ENCODE measurements around the gene NPHP4. TPM values are rescaled to one million over a fixed set of nuclear protein-coding genes. Genes with fewer than 3 reads are reported as not detected.

The NPHP4 gene
- total RNA-seq, 1 experiment from 2014 or later = 16.8 TPM

DNA sequence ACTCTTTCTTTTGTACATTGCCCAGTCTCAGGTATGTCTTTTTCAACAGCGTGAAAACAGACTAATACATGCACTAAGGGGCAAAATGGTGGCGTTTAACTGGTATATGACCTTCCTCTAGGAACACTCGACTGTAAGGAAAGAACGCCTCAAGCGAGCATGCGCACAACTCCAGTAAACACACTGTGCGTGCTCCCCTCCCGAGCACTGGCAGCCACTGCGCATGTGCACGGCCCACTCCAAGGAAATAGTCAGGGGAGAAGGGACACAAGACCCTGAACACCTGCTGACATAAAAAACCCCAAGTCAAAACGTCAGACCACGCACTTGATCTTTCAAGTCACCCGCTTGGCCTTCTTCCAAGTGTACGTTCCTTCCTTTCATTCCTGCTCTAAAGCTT, 173.5 kb downstream of the NPHP4 start:
- DNase-seq (ENCODE audit: low spot score) = no peak
- no peak for ATAC-seq
- TF ChIP-seq, protein P1, sequence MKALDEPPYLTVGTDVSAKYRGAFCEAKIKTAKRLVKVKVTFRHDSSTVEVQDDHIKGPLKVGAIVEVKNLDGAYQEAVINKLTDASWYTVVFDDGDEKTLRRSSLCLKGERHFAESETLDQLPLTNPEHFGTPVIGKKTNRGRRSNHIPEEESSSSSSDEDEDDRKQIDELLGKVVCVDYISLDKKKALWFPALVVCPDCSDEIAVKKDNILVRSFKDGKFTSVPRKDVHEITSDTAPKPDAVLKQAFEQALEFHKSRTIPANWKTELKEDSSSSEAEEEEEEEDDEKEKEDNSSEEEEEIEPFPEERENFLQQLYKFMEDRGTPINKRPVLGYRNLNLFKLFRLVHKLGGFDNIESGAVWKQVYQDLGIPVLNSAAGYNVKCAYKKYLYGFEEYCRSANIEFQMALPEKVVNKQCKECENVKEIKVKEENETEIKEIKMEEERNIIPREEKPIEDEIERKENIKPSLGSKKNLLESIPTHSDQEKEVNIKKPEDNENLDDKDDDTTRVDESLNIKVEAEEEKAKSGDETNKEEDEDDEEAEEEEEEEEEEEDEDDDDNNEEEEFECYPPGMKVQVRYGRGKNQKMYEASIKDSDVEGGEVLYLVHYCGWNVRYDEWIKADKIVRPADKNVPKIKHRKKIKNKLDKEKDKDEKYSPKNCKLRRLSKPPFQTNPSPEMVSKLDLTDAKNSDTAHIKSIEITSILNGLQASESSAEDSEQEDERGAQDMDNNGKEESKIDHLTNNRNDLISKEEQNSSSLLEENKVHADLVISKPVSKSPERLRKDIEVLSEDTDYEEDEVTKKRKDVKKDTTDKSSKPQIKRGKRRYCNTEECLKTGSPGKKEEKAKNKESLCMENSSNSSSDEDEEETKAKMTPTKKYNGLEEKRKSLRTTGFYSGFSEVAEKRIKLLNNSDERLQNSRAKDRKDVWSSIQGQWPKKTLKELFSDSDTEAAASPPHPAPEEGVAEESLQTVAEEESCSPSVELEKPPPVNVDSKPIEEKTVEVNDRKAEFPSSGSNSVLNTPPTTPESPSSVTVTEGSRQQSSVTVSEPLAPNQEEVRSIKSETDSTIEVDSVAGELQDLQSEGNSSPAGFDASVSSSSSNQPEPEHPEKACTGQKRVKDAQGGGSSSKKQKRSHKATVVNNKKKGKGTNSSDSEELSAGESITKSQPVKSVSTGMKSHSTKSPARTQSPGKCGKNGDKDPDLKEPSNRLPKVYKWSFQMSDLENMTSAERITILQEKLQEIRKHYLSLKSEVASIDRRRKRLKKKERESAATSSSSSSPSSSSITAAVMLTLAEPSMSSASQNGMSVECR (CRISPR knock-in tag; IDR thresholded peaks at IDR 0.05; ENCODE audit: borderline replicate concordance) = no peak
- TF ChIP-seq SMAD4 (CRISPR knock-in tag; IDR thresholded peaks at IDR 0.05) (no peak), RORB (CRISPR knock-in tag; IDR thresholded peaks at IDR 0.05) (no peak), NR1H2 (CRISPR knock-in tag; IDR thresholded peaks at IDR 0.05) (no peak), ZNF416 (CRISPR knock-in tag; IDR thresholded peaks at IDR 0.05) (no peak)
- TF ChIP-seq, protein P2, sequence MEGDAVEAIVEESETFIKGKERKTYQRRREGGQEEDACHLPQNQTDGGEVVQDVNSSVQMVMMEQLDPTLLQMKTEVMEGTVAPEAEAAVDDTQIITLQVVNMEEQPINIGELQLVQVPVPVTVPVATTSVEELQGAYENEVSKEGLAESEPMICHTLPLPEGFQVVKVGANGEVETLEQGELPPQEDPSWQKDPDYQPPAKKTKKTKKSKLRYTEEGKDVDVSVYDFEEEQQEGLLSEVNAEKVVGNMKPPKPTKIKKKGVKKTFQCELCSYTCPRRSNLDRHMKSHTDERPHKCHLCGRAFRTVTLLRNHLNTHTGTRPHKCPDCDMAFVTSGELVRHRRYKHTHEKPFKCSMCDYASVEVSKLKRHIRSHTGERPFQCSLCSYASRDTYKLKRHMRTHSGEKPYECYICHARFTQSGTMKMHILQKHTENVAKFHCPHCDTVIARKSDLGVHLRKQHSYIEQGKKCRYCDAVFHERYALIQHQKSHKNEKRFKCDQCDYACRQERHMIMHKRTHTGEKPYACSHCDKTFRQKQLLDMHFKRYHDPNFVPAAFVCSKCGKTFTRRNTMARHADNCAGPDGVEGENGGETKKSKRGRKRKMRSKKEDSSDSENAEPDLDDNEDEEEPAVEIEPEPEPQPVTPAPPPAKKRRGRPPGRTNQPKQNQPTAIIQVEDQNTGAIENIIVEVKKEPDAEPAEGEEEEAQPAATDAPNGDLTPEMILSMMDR (IDR thresholded peaks at IDR 0.05) = no peak
- TF ChIP-seq, protein P3, sequence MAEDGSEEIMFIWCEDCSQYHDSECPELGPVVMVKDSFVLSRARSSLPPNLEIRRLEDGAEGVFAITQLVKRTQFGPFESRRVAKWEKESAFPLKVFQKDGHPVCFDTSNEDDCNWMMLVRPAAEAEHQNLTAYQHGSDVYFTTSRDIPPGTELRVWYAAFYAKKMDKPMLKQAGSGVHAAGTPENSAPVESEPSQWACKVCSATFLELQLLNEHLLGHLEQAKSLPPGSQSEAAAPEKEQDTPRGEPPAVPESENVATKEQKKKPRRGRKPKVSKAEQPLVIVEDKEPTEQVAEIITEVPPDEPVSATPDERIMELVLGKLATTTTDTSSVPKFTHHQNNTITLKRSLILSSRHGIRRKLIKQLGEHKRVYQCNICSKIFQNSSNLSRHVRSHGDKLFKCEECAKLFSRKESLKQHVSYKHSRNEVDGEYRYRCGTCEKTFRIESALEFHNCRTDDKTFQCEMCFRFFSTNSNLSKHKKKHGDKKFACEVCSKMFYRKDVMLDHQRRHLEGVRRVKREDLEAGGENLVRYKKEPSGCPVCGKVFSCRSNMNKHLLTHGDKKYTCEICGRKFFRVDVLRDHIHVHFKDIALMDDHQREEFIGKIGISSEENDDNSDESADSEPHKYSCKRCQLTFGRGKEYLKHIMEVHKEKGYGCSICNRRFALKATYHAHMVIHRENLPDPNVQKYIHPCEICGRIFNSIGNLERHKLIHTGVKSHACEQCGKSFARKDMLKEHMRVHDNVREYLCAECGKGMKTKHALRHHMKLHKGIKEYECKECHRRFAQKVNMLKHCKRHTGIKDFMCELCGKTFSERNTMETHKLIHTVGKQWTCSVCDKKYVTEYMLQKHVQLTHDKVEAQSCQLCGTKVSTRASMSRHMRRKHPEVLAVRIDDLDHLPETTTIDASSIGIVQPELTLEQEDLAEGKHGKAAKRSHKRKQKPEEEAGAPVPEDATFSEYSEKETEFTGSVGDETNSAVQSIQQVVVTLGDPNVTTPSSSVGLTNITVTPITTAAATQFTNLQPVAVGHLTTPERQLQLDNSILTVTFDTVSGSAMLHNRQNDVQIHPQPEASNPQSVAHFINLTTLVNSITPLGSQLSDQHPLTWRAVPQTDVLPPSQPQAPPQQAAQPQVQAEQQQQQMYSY (CRISPR knock-in tag; IDR thresholded peaks at IDR 0.05) = no peak
- TF ChIP-seq, protein P4, sequence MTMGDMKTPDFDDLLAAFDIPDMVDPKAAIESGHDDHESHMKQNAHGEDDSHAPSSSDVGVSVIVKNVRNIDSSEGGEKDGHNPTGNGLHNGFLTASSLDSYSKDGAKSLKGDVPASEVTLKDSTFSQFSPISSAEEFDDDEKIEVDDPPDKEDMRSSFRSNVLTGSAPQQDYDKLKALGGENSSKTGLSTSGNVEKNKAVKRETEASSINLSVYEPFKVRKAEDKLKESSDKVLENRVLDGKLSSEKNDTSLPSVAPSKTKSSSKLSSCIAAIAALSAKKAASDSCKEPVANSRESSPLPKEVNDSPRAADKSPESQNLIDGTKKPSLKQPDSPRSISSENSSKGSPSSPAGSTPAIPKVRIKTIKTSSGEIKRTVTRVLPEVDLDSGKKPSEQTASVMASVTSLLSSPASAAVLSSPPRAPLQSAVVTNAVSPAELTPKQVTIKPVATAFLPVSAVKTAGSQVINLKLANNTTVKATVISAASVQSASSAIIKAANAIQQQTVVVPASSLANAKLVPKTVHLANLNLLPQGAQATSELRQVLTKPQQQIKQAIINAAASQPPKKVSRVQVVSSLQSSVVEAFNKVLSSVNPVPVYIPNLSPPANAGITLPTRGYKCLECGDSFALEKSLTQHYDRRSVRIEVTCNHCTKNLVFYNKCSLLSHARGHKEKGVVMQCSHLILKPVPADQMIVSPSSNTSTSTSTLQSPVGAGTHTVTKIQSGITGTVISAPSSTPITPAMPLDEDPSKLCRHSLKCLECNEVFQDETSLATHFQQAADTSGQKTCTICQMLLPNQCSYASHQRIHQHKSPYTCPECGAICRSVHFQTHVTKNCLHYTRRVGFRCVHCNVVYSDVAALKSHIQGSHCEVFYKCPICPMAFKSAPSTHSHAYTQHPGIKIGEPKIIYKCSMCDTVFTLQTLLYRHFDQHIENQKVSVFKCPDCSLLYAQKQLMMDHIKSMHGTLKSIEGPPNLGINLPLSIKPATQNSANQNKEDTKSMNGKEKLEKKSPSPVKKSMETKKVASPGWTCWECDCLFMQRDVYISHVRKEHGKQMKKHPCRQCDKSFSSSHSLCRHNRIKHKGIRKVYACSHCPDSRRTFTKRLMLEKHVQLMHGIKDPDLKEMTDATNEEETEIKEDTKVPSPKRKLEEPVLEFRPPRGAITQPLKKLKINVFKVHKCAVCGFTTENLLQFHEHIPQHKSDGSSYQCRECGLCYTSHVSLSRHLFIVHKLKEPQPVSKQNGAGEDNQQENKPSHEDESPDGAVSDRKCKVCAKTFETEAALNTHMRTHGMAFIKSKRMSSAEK (CRISPR knock-in tag; IDR thresholded peaks at IDR 0.05; ENCODE audit: borderline replicate concordance) = no peak
- TF ChIP-seq, protein P5, sequence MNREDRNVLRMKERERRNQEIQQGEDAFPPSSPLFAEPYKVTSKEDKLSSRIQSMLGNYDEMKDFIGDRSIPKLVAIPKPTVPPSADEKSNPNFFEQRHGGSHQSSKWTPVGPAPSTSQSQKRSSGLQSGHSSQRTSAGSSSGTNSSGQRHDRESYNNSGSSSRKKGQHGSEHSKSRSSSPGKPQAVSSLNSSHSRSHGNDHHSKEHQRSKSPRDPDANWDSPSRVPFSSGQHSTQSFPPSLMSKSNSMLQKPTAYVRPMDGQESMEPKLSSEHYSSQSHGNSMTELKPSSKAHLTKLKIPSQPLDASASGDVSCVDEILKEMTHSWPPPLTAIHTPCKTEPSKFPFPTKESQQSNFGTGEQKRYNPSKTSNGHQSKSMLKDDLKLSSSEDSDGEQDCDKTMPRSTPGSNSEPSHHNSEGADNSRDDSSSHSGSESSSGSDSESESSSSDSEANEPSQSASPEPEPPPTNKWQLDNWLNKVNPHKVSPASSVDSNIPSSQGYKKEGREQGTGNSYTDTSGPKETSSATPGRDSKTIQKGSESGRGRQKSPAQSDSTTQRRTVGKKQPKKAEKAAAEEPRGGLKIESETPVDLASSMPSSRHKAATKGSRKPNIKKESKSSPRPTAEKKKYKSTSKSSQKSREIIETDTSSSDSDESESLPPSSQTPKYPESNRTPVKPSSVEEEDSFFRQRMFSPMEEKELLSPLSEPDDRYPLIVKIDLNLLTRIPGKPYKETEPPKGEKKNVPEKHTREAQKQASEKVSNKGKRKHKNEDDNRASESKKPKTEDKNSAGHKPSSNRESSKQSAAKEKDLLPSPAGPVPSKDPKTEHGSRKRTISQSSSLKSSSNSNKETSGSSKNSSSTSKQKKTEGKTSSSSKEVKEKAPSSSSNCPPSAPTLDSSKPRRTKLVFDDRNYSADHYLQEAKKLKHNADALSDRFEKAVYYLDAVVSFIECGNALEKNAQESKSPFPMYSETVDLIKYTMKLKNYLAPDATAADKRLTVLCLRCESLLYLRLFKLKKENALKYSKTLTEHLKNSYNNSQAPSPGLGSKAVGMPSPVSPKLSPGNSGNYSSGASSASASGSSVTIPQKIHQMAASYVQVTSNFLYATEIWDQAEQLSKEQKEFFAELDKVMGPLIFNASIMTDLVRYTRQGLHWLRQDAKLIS (CRISPR knock-in tag; IDR thresholded peaks at IDR 0.05; ENCODE audit: borderline replicate concordance) = no peak
- H3K27me3 Mint-ChIP-seq (ENCODE audit: low read depth) = peaks cover 4% of the 10 kb centered on the region; the same call in 1 of the 2 replicates
- ChIA-PET POLR2A (no interaction called here), CTCF (no interaction called here)
- H3K4me3 Mint-ChIP-seq = no peak overlapping the region
- H3K27ac Mint-ChIP-seq = no peak overlapping the region
- peaks cover 3% of the 10 kb centered on the region; the same call in 1 of the 2 replicates for H3K4me1 Mint-ChIP-seq
- H3K9me3 Mint-ChIP-seq = peaks cover 14% of the 10 kb centered on the region
- H3K36me3 Mint-ChIP-seq = peaks cover 4% of the 10 kb centered on the region; the same call in 1 of the 2 replicates
